NCI-H2029 treated with DMSO at 0.1 percent for 48 hours (cell line): Measurements from ENCODE around the gene ITGA11.
"Not testable (repeated sequence)": the region's sequence is repeated elsewhere in the genome, so short reads cannot be mapped to it uniquely, and the experiment has no call there.

Experiments
- DNase-seq: peaks from one replicate; lab custom pipeline; 2025; lab: John Stamatoyannopoulos, UW

ITGA11 gene

DNA sequence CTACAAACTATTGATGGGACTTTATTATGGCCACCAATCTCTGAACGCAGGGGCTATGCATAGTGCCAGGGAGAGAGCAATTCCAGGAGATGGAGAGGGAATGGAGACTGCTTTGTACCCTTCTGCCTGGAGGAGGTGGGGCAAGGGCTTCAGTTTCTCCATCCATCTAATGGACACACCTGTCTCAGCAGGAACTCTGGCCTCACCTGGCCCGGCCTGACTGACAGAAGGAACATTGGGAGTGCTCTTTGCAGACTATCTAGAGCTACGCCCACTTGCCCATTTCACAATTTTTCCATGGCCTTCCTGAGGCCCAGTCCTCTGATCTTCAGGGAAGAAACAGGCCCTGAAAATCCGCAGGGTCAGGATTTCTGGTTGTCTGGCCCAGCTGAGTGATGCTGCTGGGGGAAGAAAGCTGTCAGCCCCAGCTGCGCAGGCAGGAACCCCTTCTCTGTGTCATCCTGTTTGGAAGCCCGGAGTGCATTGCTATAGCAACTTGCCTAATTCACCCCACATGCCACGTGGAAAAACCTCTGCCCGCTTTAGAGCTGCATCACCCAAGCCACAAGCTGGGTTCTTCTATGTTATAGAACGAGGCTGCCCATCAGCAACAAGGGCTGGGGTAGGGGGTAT lies 6.4 kb downstream of the ITGA11 start:
- DNase-seq: no peak

GRCh38 chr15:68424754-68425390 lies 7.1 kb downstream of the ITGA11 start:
- DNase-seq: no peak

DNA sequence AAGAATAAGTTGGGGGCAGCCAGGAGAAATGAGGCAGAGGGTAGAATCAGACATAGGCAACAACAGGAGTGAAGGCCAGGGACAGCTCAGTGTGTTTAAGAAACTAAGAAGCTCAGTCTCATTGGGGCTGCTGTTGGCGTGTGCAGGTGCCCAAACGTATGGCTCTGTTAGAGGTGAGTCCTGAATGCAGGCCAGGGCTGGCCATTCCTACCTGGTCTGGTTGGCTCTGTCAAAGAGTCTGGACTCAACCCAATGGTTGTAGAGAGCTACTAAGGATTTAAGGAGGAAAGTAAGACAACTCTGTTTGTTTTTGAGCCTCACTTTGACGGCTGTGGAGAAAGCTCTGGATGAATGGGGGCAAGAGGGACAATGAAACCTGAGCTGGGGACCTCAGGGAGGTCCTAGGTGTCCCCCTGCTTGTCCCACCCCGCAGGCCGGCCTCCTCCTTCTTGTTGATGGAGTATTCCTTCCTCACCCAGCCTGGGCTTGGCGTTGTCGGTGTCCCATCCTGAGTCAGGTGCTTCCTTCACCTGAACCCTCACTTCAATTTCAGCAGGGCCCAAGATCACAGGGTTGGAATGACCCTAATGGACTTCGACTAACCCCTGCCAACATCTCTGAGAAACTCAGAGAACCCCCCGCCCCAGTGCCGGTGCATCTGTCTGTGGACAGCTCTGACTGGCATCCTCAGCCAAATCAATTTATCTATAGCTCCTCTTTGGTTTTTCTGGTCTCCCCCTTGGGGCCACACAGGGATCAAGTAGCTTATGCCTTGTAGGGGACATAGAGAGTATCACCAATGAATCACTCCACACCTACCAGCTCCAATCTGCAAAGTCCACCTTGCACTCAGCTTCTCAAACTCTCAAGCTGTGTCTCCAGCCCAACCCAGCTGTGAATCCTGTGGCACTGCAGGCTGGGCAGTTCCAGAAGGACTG lies 8.3 kb downstream of the ITGA11 start:
- DNase-seq: no peak

GRCh38 chr15:68422403-68423145 lies 9.4 kb downstream of the ITGA11 start:
- DNase-seq: not testable (repeated sequence)

DNA sequence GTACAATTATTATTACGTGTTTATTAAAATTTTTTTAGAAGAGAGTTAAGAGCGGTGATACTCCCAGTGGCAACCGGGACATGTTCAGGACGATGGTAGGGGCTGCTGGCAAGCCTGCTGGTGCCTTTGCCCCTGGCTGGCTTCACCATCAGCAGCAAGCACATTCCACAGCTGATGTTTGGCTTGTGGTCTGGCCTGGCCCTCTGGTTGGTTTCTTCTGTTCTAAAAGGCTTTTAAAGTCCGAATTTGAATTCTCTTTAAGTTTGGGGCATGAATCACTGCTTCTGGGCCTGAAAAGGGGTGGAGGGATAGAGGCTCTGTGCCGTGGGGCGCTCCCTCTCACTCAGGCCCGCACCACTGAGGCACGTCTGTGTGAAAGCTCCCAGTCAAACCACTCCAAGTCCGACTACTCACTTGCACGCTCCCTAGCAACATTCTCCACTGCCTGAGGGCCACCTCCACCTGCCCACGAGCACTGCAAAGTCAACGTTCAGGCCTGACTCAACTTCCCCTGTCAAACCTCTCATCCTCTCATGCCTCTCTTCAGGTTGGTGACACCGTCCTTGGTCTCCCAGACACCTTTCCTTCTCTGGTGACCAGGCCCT lies 10.1 kb downstream of the ITGA11 start:
- no peak for DNase-seq

DNA sequence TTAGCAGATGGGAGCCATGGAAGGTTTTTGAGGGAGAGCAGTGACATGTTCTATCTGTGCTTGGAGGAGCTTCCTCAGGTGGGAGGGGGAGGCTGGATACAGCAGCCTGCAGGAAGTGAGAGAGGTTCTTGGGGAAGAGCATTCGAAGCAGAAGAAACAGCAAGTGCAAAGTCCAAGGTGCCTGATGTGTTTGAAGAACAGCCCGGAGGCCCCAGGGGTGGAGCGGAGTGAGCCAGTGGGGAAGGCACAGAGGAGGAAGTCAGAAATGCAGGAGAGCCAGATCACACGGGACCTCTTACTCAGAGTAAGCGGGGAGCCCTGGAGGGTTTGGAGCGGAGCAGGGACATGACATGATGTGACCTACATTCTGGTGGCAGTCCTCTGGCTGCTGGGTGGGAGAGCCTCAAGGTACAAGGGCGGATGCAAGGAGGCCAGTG lies 10.8 kb downstream of the ITGA11 start:
- no peak for DNase-seq

DNA sequence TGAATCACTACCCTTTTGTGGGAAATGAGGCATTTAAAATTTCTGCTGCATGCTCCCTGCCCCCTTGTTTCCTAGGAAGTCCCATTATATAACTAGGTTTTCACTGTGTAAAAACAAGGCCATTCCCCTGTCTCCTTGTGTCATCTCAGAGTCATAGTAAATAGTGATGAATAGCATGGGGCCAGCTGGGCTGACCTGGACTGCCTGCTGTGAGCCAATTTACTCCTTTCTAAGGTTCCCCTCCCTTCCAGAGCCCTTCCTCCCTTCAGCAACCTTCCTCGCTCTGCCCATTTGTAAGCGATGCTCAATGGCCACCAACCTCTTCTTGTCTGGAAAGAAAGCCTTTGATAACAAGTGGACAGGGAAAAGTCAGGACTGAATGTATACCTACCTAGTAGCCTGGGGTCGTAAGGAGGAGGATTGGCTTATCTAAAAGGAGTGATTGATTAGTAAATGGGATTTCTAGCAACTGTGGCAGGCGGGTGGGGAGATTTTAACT lies 11.7 kb downstream of the ITGA11 start:
- DNase-seq: no peak

GRCh38 chr15:68419301-68420175 lies 12.4 kb downstream of the ITGA11 start:
- no peak for DNase-seq

DNA sequence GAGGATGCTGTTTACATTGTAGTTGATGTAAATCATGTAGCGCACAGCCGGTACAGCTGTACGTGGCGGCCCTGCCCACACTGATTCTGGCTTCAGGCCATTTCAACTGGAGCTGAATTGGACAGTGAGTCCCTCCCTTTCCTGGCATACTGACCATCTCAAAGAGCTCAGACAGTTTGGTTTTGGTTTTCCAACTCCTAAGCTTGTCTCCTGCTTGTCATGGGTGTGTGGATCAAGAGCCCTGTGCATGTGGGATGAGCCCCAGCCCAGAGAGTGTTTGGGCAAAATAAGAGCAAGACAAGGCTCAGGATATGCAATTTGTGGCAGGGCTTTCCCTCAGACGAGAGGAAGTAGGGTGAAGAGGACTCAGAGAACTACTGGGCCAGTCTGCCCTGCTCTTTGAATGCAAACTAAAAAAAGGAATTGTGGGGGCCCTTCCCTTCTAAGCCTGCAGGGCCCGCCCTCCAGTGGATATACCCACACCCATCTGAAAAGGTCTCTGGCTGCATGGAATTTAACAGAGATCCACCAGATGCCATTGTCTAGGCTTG lies 13.3 kb downstream of the ITGA11 start:
- DNase-seq: peak; percentile 0

DNA sequence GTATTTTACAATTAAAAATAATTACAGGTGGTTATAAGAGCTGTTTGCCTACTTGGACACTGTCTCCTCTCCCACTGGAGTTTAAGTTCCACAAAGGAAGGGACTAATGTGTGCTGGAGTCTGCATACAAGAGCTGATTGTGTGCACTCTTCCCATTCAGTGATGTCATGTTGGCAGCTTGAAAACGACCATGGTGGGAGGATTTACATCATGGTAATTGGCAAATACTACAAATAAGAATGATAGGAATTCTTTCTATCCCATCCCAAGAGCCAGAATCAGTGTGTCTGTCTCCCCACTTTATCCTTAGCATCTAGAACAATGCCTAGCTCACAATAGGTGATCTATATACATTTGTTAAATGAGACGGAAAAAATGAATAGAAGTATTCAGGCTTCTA lies 14.1 kb downstream of the ITGA11 start:
- no peak for DNase-seq

GRCh38 chr15:68417051-68417450 lies 14.9 kb downstream of the ITGA11 start:
- DNase-seq: no peak

DNA sequence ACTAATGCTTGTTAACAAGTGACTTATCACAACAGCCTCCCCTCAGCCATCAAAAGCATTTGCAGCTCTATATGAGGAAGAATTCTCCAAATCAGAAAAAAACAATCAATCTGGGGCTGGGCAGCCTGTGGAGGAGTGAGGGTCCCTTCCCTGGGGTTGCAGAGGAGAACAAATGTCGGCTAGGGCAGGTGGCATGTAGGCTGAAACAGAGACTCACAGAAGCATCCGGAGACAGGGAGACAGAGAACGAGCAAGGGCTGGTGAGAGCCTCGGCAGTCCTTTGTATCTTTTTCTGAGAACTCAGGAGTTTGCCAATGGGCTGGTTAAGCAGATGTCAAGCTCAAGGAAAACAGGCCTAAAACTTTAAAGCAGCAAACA lies 15.8 kb downstream of the ITGA11 start:
- no peak for DNase-seq

DNA sequence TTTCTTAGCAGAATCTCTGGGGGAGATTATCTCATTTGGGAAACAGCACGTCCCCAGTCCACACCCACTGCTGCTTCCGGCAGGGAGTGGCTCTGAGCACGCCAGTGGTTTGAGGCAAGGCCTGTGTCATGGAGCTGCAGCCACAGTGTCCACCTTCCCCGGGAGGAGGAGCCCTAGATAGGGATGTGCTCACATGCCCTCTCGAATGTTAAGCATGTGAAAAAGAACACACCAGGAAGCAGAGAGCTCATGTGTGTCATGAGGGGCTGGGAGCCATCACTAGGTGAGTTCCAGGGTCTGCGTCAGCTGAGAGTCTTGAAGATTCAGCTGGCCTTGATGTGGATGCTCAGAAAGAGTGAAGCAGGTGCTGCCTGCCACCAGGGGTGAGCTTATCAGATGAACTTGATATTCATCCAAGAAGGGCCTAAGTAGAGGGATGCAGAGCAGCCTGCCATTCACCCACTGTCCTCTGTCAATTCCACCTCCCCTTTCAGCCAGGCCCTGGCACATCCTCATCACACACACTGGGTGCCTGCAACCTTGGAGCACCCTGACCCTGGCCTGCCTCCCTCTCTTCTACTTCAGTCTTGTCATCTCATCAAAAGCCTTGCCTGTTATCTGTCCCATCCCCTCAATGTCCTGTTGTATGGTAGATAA lies 16.3 kb downstream of the ITGA11 start:
- DNase-seq: no peak

- DNase-seq: no peak
These were observed 16.9 kb downstream of the ITGA11 start for GRCh38 chr15:68415061-68415460.

GRCh38 chr15:68414591-68414990 lies 17.4 kb downstream of the ITGA11 start:
- DNase-seq: no peak

DNA sequence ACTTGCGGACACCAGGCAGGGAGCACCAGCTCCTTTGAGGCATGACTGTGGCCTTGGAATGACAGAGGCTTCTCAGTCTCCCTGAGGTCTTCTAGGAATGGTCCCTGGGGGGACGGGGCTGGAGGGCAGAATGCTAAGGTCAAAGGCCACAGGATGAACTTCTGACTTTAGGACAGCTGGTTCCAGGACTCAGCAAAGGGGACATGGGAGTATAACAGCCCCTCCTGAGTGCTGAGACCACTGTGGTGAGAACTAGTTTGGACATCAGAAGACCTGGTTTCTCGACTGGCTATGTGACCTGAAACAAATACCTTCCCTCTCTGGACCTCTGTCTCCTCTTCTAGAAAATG lies 17.8 kb downstream of the ITGA11 start:
- DNase-seq: no peak

DNA sequence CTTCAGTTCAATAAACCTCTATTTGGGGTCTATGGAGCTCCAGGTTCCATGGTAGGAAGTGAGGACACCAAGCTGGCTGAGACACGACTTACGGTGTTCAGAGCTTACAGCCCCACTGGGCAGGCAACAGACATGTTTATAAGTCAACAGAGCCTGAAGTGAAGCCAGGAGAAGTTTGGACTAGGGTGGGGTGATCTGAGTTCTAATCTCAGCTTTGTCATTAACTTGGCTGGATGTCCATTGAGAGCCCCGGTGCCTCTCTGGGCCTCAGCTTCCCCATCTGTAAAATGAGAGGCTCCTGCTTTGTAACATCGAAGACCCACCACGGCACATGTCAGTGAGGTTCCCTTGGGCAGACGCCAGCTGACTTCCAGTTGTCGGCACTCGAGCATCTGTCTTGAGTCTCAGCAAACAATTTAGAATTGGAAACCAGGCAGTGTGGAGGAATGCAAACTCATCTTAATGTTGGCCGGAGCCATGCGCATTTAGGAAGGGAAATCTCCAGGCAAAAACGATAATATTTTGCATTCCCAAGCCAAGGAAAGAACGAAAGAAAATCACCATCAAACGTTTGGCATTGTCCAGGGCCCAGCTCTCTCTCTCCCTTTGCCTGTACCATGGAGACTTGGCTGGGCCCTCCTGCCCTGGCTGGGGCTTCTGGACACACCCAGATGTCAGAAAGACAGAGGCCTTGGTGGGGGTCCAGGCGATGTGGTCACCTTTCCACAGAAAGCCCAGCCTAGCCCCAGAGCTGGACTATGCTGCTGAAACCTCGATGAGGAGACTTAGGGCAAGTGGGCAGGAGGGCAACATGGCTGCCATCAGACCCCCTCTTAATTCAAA lies 18.4 kb downstream of the ITGA11 start:
- no peak for DNase-seq

DNA sequence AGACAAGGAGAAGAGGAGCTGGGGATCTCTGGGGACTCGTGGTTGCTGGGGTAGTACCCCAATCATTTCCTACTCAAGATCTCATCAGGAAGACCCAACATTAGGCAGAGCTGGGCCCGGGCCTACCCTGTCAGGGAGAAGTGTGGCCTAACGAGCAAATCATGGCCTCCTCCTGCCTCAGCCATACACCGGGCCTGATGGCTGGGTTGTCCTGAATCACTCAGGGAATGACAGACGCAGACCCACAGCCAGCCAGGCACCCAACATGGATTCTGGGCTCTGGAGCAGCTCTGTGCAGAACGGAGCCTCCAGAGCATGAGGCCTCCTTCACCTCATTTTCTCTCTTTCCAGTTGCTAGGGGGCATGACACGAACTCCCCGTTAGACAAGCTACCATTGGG lies 19.7 kb downstream of the ITGA11 start:
- no peak for DNase-seq

DNA sequence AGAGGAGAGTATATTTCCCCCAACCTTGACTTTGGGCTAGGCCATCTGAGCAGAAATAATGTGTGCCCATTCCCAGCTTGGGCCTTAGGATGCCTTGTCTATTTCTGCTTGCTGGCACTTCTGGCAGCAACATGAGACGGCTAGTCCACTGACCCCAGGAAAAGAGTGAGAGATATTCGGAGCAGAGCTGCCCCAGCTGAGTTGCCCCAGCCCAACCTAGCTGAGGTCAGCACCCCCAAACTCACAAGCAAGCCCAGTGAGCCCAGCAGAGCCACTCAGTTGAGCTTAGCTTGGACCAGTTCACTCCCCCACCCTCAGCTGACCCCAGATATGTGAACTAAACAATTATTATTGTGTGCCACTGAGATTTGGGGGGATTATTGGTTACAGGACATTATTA lies 20.2 kb downstream of the ITGA11 start:
- DNase-seq: no peak
